Measurements from ENCODE around the gene MACROD2. TPM values are rescaled to one million over a fixed set of nuclear protein-coding genes. Genes with fewer than 3 reads are reported as not detected.

Gene MACROD2
- total RNA-seq, 1 experiment from 2014 or later, result 3.1 TPM

GRCh38 chr20:16066571-16066970, 2071.3 kb downstream of the MACROD2 start:
- peaks cover 12% of the 10 kb centered on the region for H3K4me1 Mint-ChIP-seq (ENCODE audit: insufficient read depth, unreplicated experiment)
- H3K27me3 Mint-ChIP-seq (ENCODE audit: insufficient read depth, unreplicated experiment), result no peaks in the 10 kb centered on the region
- intact Hi-C loops (cut with micrococcal nuclease), result no loop called here
- CTCF ChIA-PET, result no interaction called here
- no TSS peak for BruUV-seq (replicated peaks)
- H3K9me3 Mint-ChIP-seq (ENCODE audit: unreplicated experiment), result peaks cover 8% of the 10 kb centered on the region
- no peaks in the 10 kb centered on the region for H3K36me3 Mint-ChIP-seq (ENCODE audit: insufficient read depth, unreplicated experiment)
- no peak overlapping the region for H3K4me3 Mint-ChIP-seq (ENCODE audit: unreplicated experiment)
- DNase-seq (ENCODE audit: unreplicated experiment), result no peak
- TF ChIP-seq, protein P1, sequence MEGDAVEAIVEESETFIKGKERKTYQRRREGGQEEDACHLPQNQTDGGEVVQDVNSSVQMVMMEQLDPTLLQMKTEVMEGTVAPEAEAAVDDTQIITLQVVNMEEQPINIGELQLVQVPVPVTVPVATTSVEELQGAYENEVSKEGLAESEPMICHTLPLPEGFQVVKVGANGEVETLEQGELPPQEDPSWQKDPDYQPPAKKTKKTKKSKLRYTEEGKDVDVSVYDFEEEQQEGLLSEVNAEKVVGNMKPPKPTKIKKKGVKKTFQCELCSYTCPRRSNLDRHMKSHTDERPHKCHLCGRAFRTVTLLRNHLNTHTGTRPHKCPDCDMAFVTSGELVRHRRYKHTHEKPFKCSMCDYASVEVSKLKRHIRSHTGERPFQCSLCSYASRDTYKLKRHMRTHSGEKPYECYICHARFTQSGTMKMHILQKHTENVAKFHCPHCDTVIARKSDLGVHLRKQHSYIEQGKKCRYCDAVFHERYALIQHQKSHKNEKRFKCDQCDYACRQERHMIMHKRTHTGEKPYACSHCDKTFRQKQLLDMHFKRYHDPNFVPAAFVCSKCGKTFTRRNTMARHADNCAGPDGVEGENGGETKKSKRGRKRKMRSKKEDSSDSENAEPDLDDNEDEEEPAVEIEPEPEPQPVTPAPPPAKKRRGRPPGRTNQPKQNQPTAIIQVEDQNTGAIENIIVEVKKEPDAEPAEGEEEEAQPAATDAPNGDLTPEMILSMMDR (IDR thresholded peaks at IDR 0.05; ENCODE audit: unreplicated experiment), result no peak
- no peak overlapping the region for H3K27ac Mint-ChIP-seq (ENCODE audit: low read depth, unreplicated experiment)
- POLR2A ChIA-PET, result no interaction called here

DNA sequence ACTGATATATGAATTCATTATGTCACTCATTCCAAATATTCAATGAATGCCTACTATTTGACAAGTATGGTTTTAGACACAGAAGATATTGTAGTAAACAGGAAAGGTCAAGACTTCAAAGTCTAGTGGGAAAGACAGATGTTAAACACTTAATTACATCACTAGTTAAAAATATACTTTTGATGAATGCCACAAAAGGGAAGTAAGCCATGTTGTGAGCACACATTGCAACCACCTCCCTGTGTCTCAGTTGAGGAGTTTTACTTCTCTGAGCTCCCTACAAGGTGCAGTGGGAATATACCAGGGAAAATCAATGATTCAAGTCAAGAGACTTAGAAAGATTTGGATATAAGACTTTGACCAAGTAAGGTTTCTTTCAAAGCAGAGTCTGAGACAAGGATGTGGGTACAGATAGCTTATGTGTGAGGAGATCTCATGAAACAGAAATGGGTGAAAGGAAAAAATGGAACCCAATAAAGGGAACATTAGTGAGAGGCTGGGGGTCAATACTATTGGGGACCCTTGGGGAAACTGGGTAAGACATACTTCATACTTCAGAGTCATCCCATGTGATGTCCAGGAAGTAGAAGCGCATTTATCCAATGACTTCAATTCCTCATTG, 2074.2 kb downstream of the MACROD2 start:
- ChIA-PET CTCF (no interaction called here), POLR2A (interaction anchor here (0.5 kb wide), 1 partner anchor 65 kb away, joined by 3 read pairs; no protein-coding TSS in a partner anchor)
- Mint-ChIP-seq H3K4me3 (ENCODE audit: unreplicated experiment) (no peak overlapping the region), H3K4me1 (ENCODE audit: insufficient read depth, unreplicated experiment) (no peaks in the 10 kb centered on the region), H3K36me3 (ENCODE audit: insufficient read depth, unreplicated experiment) (no peaks in the 10 kb centered on the region), H3K9me3 (ENCODE audit: unreplicated experiment) (peaks cover 13% of the 10 kb centered on the region), H3K27ac (ENCODE audit: low read depth, unreplicated experiment) (no peak overlapping the region), H3K27me3 (ENCODE audit: insufficient read depth, unreplicated experiment) (no peaks in the 10 kb centered on the region)
- intact Hi-C loops (cut with micrococcal nuclease), result no loop called here
- no TSS peak for BruUV-seq (replicated peaks)
- TF ChIP-seq, protein P1 (IDR thresholded peaks at IDR 0.05; ENCODE audit: unreplicated experiment), result no peak
- DNase-seq (ENCODE audit: unreplicated experiment), result no peak

GRCh38 chr20:16072220-16072619, 2076.9 kb downstream of the MACROD2 start:
- no peak for DNase-seq (ENCODE audit: unreplicated experiment)
- peaks cover 13% of the 10 kb centered on the region for H3K9me3 Mint-ChIP-seq (ENCODE audit: unreplicated experiment)
- intact Hi-C loops (cut with micrococcal nuclease), result no loop called here
- TF ChIP-seq, protein P1 (IDR thresholded peaks at IDR 0.05; ENCODE audit: unreplicated experiment), result no peak
- no peaks in the 10 kb centered on the region for H3K36me3 Mint-ChIP-seq (ENCODE audit: insufficient read depth, unreplicated experiment)
- BruUV-seq (replicated peaks), result no TSS peak
- POLR2A ChIA-PET, result no interaction called here
- no peak overlapping the region for H3K27ac Mint-ChIP-seq (ENCODE audit: low read depth, unreplicated experiment)
- H3K27me3 Mint-ChIP-seq (ENCODE audit: insufficient read depth, unreplicated experiment), result no peaks in the 10 kb centered on the region
- no peak overlapping the region for H3K4me3 Mint-ChIP-seq (ENCODE audit: unreplicated experiment)
- no peaks in the 10 kb centered on the region for H3K4me1 Mint-ChIP-seq (ENCODE audit: insufficient read depth, unreplicated experiment)
- CTCF ChIA-PET, result no interaction called here

- no TSS peak for BruUV-seq (replicated peaks)
These were observed 2083.0 kb downstream of the MACROD2 start for GRCh38 chr20:16078172-16078898.

More at GRCh38 chr20:16078172-16078898, 2083.0 kb downstream of the MACROD2 start:
- H3K36me3 Mint-ChIP-seq (ENCODE audit: insufficient read depth, unreplicated experiment), result peaks cover 7% of the 10 kb centered on the region
- H3K4me3 Mint-ChIP-seq (ENCODE audit: unreplicated experiment), result no peak overlapping the region
- ChIA-PET POLR2A (no interaction called here), CTCF (interaction anchor here (1.0 kb wide), 1 partner anchor 97 kb away, joined by 3 read pairs; no protein-coding TSS in a partner anchor)
- DNase-seq (ENCODE audit: unreplicated experiment), result no peak
- H3K27ac Mint-ChIP-seq (ENCODE audit: low read depth, unreplicated experiment), result no peak overlapping the region
- H3K27me3 Mint-ChIP-seq (ENCODE audit: insufficient read depth, unreplicated experiment), result no peaks in the 10 kb centered on the region
- H3K4me1 Mint-ChIP-seq (ENCODE audit: insufficient read depth, unreplicated experiment), result no peaks in the 10 kb centered on the region
- peaks cover 3% of the 10 kb centered on the region for H3K9me3 Mint-ChIP-seq (ENCODE audit: unreplicated experiment)
- TF ChIP-seq, protein P1 (IDR thresholded peaks at IDR 0.05; ENCODE audit: unreplicated experiment), result no peak
- intact Hi-C loops (cut with micrococcal nuclease), result no loop called here

Measured in MCF 10A (cell line).